K562 (cell line): Measurements from ENCODE around the gene APOM. TPM values are rescaled to one million over a fixed set of nuclear protein-coding genes. Genes with fewer than 3 reads are reported as not detected.
A peak's percentile ranks its signal among the peaks of the same experiment; 100 is the strongest.

Experiments
- ASH1L ChIP-seq: fragments of 450-650 bp; IDR thresholded peaks from 2 replicates; pipeline ENCODE4 v1.6.1; 2018; ENCODE audit warnings: borderline replicate concordance, mild to moderate bottlenecking, low read depth; ENCODE audit not compliant: partially characterized antibody
- DACH1 ChIP-seq: fragments of 450-650 bp; IDR thresholded peaks from 2 replicates; pipeline ENCODE4 v1.6.1; 2018; ENCODE audit not compliant: partially characterized antibody
- ETV5 ChIP-seq: sonication (generic); formaldehyde crosslinking; IDR thresholded peaks from 2 replicates; pipeline ENCODE4 v1.4.0; 2020; ENCODE audit warnings: low read depth, mild to moderate bottlenecking, missing genetic modification reagents
- FOXJ2 ChIP-seq: fragments of 200-800 bp; sonication (Bioruptor generic); IDR thresholded peaks from 2 replicates; pipeline ENCODE4 v1.6.1; 2016; ENCODE audit warnings: missing genetic modification characterization, missing compliant biosample characterization
- HIVEP1 ChIP-seq: fragments of 250-450 bp; sonication (Bioruptor Pico); IDR thresholded peaks from 2 replicates; pipeline ENCODE4 v1.4.0; 2020; ENCODE audit warnings: mild to moderate bottlenecking
- HMGXB4 ChIP-seq: sonication (generic); formaldehyde crosslinking; IDR thresholded peaks from 2 replicates; pipeline ENCODE4 v1.8.1; 2023; ENCODE audit warnings: mild to moderate bottlenecking, missing genetic modification reagents
- MTA1 ChIP-seq: fragments of 450-650 bp; IDR thresholded peaks from 2 replicates; pipeline ENCODE4 v1.6.1; 2017; ENCODE audit warnings: borderline replicate concordance
- NCOA6 ChIP-seq: fragments of 450-650 bp; IDR thresholded peaks from 2 replicates; pipeline ENCODE4 v1.6.1; 2017; ENCODE audit warnings: mild to moderate bottlenecking
- NFYB ChIP-seq: IDR thresholded peaks from 2 replicates; pipeline ENCODE4 v1.6.1; 2011; ENCODE audit warnings: mild to moderate bottlenecking, moderate library complexity; ENCODE audit not compliant: insufficient read length; ENCODE audit errors: extremely low read depth
- NONO ChIP-seq, 2 experiments: fragments of 200-400 bp in 1 of 2; fragments of 450-650 bp in 1 of 2; formaldehyde crosslinking in 1 of 2; IDR thresholded peaks; 2 replicates each; pipeline ENCODE4 v1.6.1; 2017; ENCODE audit warnings: low read depth in 2 of 2, mild to moderate bottlenecking in 2 of 2, moderate library complexity in 2 of 2, low read length in 1 of 2
- PCBP1 ChIP-seq: fragments of 200-400 bp; formaldehyde crosslinking; IDR thresholded peaks from 2 replicates; pipeline ENCODE4 v1.6.1; 2018; ENCODE audit warnings: mild to moderate bottlenecking, low read depth, low read length; ENCODE audit not compliant: poor library complexity, severe bottlenecking
- SIN3A ChIP-seq, 2 experiments: fragments of 150-350 bp in 1 of 2; IDR thresholded peaks; 2 replicates each; pipeline ENCODE4 v1.6.1; 2011 to 2016; ENCODE audit warnings: borderline replicate concordance in 2 of 2, low read depth in 2 of 2, low read length in 2 of 2, mild to moderate bottlenecking in 2 of 2, moderate library complexity in 2 of 2; ENCODE audit not compliant: control insufficient read depth in 1 of 2
- SMARCE1 ChIP-seq: fragments of 450-650 bp; IDR thresholded peaks from 2 replicates; pipeline ENCODE4 v1.7.1; 2016; ENCODE audit warnings: mild to moderate bottlenecking
- SREBF2 ChIP-seq: sonication (generic); formaldehyde crosslinking; IDR thresholded peaks from 2 replicates; pipeline ENCODE4 v1.4.0; 2020; ENCODE audit warnings: mild to moderate bottlenecking, missing genetic modification reagents
- VEZF1 ChIP-seq: fragments of 200-800 bp; sonication (Bioruptor generic); IDR thresholded peaks from 2 replicates; pipeline ENCODE4 v1.6.1; 2017; ENCODE audit warnings: missing genetic modification characterization, missing compliant biosample characterization
- ZNF197 ChIP-seq: fragments of 200-800 bp; sonication (Bioruptor generic); IDR thresholded peaks from 2 replicates; pipeline ENCODE4 v1.6.1; 2016; ENCODE audit warnings: low read depth, missing genetic modification characterization, missing compliant biosample characterization
- ZNF280B ChIP-seq: fragments of 250-450 bp; sonication (Bioruptor Pico); IDR thresholded peaks from 2 replicates; pipeline ENCODE4 v1.5.1; 2021; ENCODE audit warnings: mild to moderate bottlenecking
- ZNF324 ChIP-seq: fragments of 250-450 bp; sonication (Bioruptor Pico); IDR thresholded peaks from 2 replicates; pipeline ENCODE4 v1.4.0; 2020; ENCODE audit warnings: mild to moderate bottlenecking
- ZNF449 ChIP-seq: fragments of 250-450 bp; sonication (Bioruptor Pico); IDR thresholded peaks from 2 replicates; pipeline ENCODE4 v1.8.0; 2022; ENCODE audit warnings: moderate library complexity, mild to moderate bottlenecking, inconsistent platforms
- ZNF57 ChIP-seq: fragments of 450-650 bp; formaldehyde crosslinking; IDR thresholded peaks from 2 replicates; pipeline ENCODE4 v1.4.0; 2020; ENCODE audit warnings: mild to moderate bottlenecking, moderate library complexity
- ZNF589 ChIP-seq: fragments of 200-800 bp; sonication (Bioruptor generic); IDR thresholded peaks from 2 replicates; pipeline ENCODE4 v1.6.1; 2016; ENCODE audit warnings: low read depth, missing genetic modification characterization, missing compliant biosample characterization
- polyA plus RNA-seq, 8 experiments: library from polyadenylated mRNA; depleted of rRNA in 4 of 8; stranded (reverse) in 5 of 8; unstranded in 3 of 8; fragments of >200 nt; fragmentation: Nextera tagmentation in 2 of 8; fragmentation: Illumina TruSeq in 1 of 8; extraction: Ambion mirVana in 2 of 8; extraction: Trizol in 1 of 8; gene quantifications; 2 replicates each; pipeline versions ENCODE4 v1.2.1 to v1.2.3, GENCODE V29; 2011 to 2014; ENCODE audit warnings: inconsistent platforms in 1 of 8, missing spikeins in 1 of 8
- total RNA-seq, 7 experiments: library from RNA; depleted of rRNA in 6 of 7; stranded (reverse); fragments of >200 nt in 6 of 7; fragmentation: Illumina TruSeq in 2 of 7; extraction: Trizol in 2 of 7; gene quantifications; 2 replicates each; pipeline versions ENCODE4 v1.2.1 to v1.2.3, GENCODE V29; 2011 to 2021; ENCODE audit warnings: low replicate concordance in 1 of 7

APOM gene
- total and polyA plus RNA-seq, 9 of the 15 experiments (the other 6 are each of a cell fraction or from before 2014, with no cell fraction given), result 5.7 to 24.3 (median 10.4) TPM

- TF ChIP-seq HIVEP1 (CRISPR knock-in tag), result 0 out of 2 replicates have a peak, but pooled peaks have one; percentile 43
- TF ChIP-seq DACH1, result no peak
- no peak for TF ChIP-seq PCBP1
- no peak for TF ChIP-seq MTA1
- no peak for TF ChIP-seq VEZF1 (CRISPR knock-in tag)
- no peak for TF ChIP-seq NONO (IDR thresholded peaks at IDR 0.05; ENCODE audit: low read depth in 2 of 2, low read length in 1 of 2)
- no peak for TF ChIP-seq ZNF197
- no peak for TF ChIP-seq ASH1L
- TF ChIP-seq ZNF449 (CRISPR knock-in tag), result peak; percentile 6; the same call in 1 of the 2 replicates
- TF ChIP-seq SMARCE1, result no peak; the same call in none of the 2 replicates
- no peak for TF ChIP-seq FOXJ2 (tag)
- TF ChIP-seq ETV5, result peak; percentile 97
- no peak for TF ChIP-seq SREBF2 (CRISPR knock-in tag)
- TF ChIP-seq ZNF589, result no peak
- TF ChIP-seq ZNF57 (CRISPR knock-in tag), result no peak
- TF ChIP-seq SIN3A (IDR thresholded peaks at IDR 0.05; ENCODE audit: borderline replicate concordance in 2 of 2, control insufficient read depth in 1 of 2, low read depth in 2 of 2, low read length in 2 of 2), result peak; percentile 66 to 98; a peak in 3 of 4 replicates
- TF ChIP-seq ZNF280B, result peak; percentile 95
- 0 out of 2 replicates have a peak, but pooled peaks have one; percentile 29 for TF ChIP-seq HMGXB4 (CRISPR knock-in tag)
- TF ChIP-seq NFYB, result no peak
- no peak for TF ChIP-seq NCOA6
- TF ChIP-seq ZNF324, result peak; percentile 4; the same call in 1 of the 2 replicates
Measured at GRCh38 chr6:31660381-31661261, 4.9 kb downstream of the APOM start, which contains the start of gene C6orf47 (continued).
